Hepatocyte (in vitro differentiated cells): ENCODE results near the gene SOBP.

Source experiments
- EZH2 ChIP-seq: fragments of 200-600 bp; sonication (generic); IDR thresholded peaks from 2 replicates; pipeline ENCODE4 v1.6.1; 2016; ENCODE audit warnings: antibody characterized with exemption, mild to moderate bottlenecking, borderline replicate concordance
- TF ChIP-seq, protein P1 (sequence below): fragments of 200-600 bp; sonication (generic); IDR thresholded peaks from 2 replicates; pipeline ENCODE4 v1.5.1; 2016; ENCODE audit warnings: antibody characterized with exemption, mild to moderate bottlenecking; ENCODE audit not compliant: poor library complexity

GRCh38 chr6:107557698-107558097 is 67.8 kb downstream of the SOBP start:
- TF ChIP-seq, protein P1, sequence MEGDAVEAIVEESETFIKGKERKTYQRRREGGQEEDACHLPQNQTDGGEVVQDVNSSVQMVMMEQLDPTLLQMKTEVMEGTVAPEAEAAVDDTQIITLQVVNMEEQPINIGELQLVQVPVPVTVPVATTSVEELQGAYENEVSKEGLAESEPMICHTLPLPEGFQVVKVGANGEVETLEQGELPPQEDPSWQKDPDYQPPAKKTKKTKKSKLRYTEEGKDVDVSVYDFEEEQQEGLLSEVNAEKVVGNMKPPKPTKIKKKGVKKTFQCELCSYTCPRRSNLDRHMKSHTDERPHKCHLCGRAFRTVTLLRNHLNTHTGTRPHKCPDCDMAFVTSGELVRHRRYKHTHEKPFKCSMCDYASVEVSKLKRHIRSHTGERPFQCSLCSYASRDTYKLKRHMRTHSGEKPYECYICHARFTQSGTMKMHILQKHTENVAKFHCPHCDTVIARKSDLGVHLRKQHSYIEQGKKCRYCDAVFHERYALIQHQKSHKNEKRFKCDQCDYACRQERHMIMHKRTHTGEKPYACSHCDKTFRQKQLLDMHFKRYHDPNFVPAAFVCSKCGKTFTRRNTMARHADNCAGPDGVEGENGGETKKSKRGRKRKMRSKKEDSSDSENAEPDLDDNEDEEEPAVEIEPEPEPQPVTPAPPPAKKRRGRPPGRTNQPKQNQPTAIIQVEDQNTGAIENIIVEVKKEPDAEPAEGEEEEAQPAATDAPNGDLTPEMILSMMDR = no peak
- no peak for TF ChIP-seq EZH2
